Calu3 (cell line): ENCODE measurements around the gene TLCD3A. TPM values are rescaled to one million over a fixed set of nuclear protein-coding genes. Genes with fewer than 3 reads are reported as not detected.
"Not testable (repeated sequence)": the region's sequence is repeated elsewhere in the genome, so short reads cannot be mapped to it uniquely, and the experiment has no call there.

ENCODE experiments used
- BruUV-seq: library from RNA; stranded (reverse); fragments of 400-500 nt; replicated peaks from 2 replicates; lab custom pipeline; 2021; lab: Mats Ljungman, UMichigan
- CTCF ChIA-PET: fragments of 300-600 bp; sonication (Branson Sonifier 250); formaldehyde crosslinking; loops from one replicate; lab custom pipeline; 2022; ENCODE audit warnings: antibody characterized with exemption; lab: Charles Lee
- DNase-seq: peaks from one replicate; pipeline ENCODE4 v3.0.0; 2022
- H3K27ac Mint-ChIP-seq: one replicate; pipeline ENCODE4 v1.8.0; 2022; ENCODE audit warnings: mixed read lengths; ENCODE audit not compliant: unreplicated experiment
- H3K27me3 Mint-ChIP-seq: one replicate; pipeline ENCODE4 v1.8.0; 2022; ENCODE audit warnings: mixed read lengths; ENCODE audit not compliant: unreplicated experiment
- H3K36me3 Mint-ChIP-seq: one replicate; pipeline ENCODE4 v1.8.0; 2022; ENCODE audit warnings: mild to moderate bottlenecking, moderate library complexity, mixed read lengths; ENCODE audit not compliant: insufficient read depth, unreplicated experiment
- H3K4me1 Mint-ChIP-seq: one replicate; pipeline ENCODE4 v1.8.0; 2022; ENCODE audit warnings: mild to moderate bottlenecking, low read depth, mixed read lengths; ENCODE audit not compliant: unreplicated experiment
- H3K4me3 Mint-ChIP-seq: one replicate; pipeline ENCODE4 v1.8.0; 2022; ENCODE audit warnings: mild to moderate bottlenecking, low read depth, moderate library complexity, mixed read lengths; ENCODE audit not compliant: unreplicated experiment
- H3K9me3 Mint-ChIP-seq: one replicate; pipeline ENCODE4 v1.8.0; 2022; ENCODE audit warnings: low read depth, mixed read lengths; ENCODE audit not compliant: unreplicated experiment
- CTCF ChIP-seq: fragments of 200-600 bp; IDR thresholded peaks from one replicate; pipeline ENCODE4 v1.8.0; 2022; ENCODE audit warnings: antibody characterized with exemption; ENCODE audit not compliant: unreplicated experiment
- intact Hi-C: fragments of 100-400 bp; cut with micrococcal nuclease; formaldehyde crosslinking; loops from one replicate; pipeline ENCODE4 v1.10.0; 2022; ENCODE audit not compliant: unreplicated experiment
- total RNA-seq: library from RNA; stranded (reverse); gene quantifications from 2 replicates; pipeline ENCODE4 v1.2.3, GENCODE V29; 2022

Gene TLCD3A
- total RNA-seq, 1 experiment from 2014 or later = 20.3 TPM

- H3K4me3 Mint-ChIP-seq, H3K9me3 Mint-ChIP-seq, DNase-seq, intact Hi-C loops, H3K27me3 Mint-ChIP-seq, BruUV-seq, CTCF ChIA-PET, H3K4me1 Mint-ChIP-seq, H3K27ac Mint-ChIP-seq: not testable (repeated sequence)
- H3K36me3 Mint-ChIP-seq = peaks cover 14% of the 10 kb centered on the region
Measured at GRCh38 chr17:790874-791247, 58.5 kb downstream of the TLCD3A start.

- Mint-ChIP-seq H3K4me3 (no peak overlapping the region), H3K27ac (no peak overlapping the region), H3K4me1 (no peaks in the 10 kb centered on the region), H3K36me3 (peaks cover 14% of the 10 kb centered on the region), H3K9me3 (no peaks in the 10 kb centered on the region), H3K27me3 (no peaks in the 10 kb centered on the region)
- BruUV-seq = no TSS peak
- no peak for DNase-seq
- CTCF ChIA-PET = no interaction called here
- no peak for TF ChIP-seq CTCF
- intact Hi-C loops = no loop called here
Measured at GRCh38 chr17:791829-792228, 59.4 kb downstream of the TLCD3A start.

- H3K27ac Mint-ChIP-seq = no peak overlapping the region
- H3K27me3 Mint-ChIP-seq = no peaks in the 10 kb centered on the region
- no peaks in the 10 kb centered on the region for H3K4me1 Mint-ChIP-seq
- no TSS peak for BruUV-seq
- intact Hi-C loops = no loop called here
- CTCF ChIA-PET = no interaction called here
- no peak for TF ChIP-seq CTCF
- peaks cover 14% of the 10 kb centered on the region for H3K36me3 Mint-ChIP-seq
- H3K9me3 Mint-ChIP-seq = no peaks in the 10 kb centered on the region
- no peak overlapping the region for H3K4me3 Mint-ChIP-seq
- no peak for DNase-seq
Measured at GRCh38 chr17:792277-792676, 59.9 kb downstream of the TLCD3A start.

Other genes starting within 250 kb of the TLCD3A start
- gene VPS53, start 17.8 kb upstream of the TLCD3A start, total RNA-seq = 63.8 and 65.7 TPM in 2 replicates
- 30.6 and 31.0 TPM in 2 replicates for gene GEMIN4, start 19.7 kb downstream of the TLCD3A start, total RNA-seq
- 56.9 and 65.7 TPM in 2 replicates for gene GLOD4, start 49.7 kb downstream of the TLCD3A start, total RNA-seq
- 15.0 and 15.2 TPM in 2 replicates for gene MRM3, start 49.8 kb downstream of the TLCD3A start, total RNA-seq
- gene NXN, start 247.2 kb downstream of the TLCD3A start, total RNA-seq = 1.8 and 2.3 TPM in 2 replicates